ENCODE results near the gene NTMT1. TPM values are rescaled to one million over a fixed set of nuclear protein-coding genes. Genes with fewer than 3 reads are reported as not detected.

The NTMT1 gene
- polyA plus RNA-seq, 4 donors = 42.5 to 64.3 (median 45.5) TPM

DNA sequence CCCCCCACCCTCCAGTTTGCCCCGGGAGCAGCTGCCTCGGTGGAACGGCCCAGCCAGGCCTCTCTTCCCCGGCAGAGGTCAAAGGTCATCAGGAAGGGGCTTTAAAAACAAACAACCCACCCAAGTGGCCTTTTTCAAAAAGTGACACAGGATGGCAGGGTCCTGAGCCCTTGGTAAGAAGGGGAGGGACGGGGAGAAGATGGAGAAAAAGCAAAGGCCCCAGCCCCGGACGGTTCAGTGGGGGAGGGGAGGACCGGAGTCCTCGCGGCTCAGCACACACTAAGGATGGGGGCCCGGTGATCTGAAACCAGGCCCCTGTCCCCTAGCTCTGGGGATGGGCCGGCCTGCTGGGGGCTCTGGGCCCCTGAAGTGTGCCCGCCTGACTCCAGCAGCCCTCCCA, 40.6 kb downstream of the NTMT1 start:
- FAIRE-seq (no peak), DNase-seq (no peak)
- 19 to 30% (median 28%) methylated on average over 12 to 13 of the region's 13 CpGs for WGBS, 3 donors
- H3K27me3 ChIP-seq (ENCODE audit: control insufficient read depth in 3 of 3, insufficient read depth in 3 of 3, low read length in 3 of 3) = peaks cover 0 to 52% (median 2%) of the 10 kb centered on the region in 3 donors
- no peak overlapping the region for H3K4me3 ChIP-seq (ENCODE audit: low read depth in 1 of 3, low read length in 3 of 3)
- no peaks in the 10 kb centered on the region for H3K36me3 ChIP-seq (ENCODE audit: control insufficient read depth in 3 of 3, insufficient read depth in 2 of 3, low read depth in 1 of 3, low read length in 3 of 3)
- no peaks in the 10 kb centered on the region for H3K9me3 ChIP-seq (ENCODE audit: control insufficient read depth in 2 of 2, insufficient read depth in 1 of 2, low read depth in 1 of 2, low read length in 1 of 2)
- H3K4me1 ChIP-seq (ENCODE audit: control insufficient read depth in 3 of 3, insufficient read depth in 2 of 3, low read depth in 1 of 3, low read length in 2 of 3) = peaks cover 0 to 5% (median 2%) of the 10 kb centered on the region in 3 donors
- no peak overlapping the region for H3K27ac ChIP-seq (ENCODE audit: low read depth in 1 of 3, low read length in 2 of 3)

GRCh38 chr9:129667378-129667777, 41.4 kb downstream of the NTMT1 start:
- FAIRE-seq (no peak), DNase-seq (no peak)
- 81 to 82% (median 81%) methylated on average over 11 of the region's 11 CpGs for WGBS, 3 donors
- Histone ChIP-seq H3K36me3 (ENCODE audit: control insufficient read depth in 3 of 3, insufficient read depth in 2 of 3, low read depth in 1 of 3, low read length in 3 of 3) (no peaks in the 10 kb centered on the region), H3K27ac (ENCODE audit: low read depth in 1 of 3, low read length in 2 of 3) (no peak overlapping the region), H3K4me3 (ENCODE audit: low read depth in 1 of 3, low read length in 3 of 3) (no peak overlapping the region), H3K4me1 (ENCODE audit: control insufficient read depth in 3 of 3, insufficient read depth in 2 of 3, low read depth in 1 of 3, low read length in 2 of 3) (peaks cover 0 to 5% (median 2%) of the 10 kb centered on the region in 3 donors), H3K9me3 (ENCODE audit: control insufficient read depth in 2 of 2, insufficient read depth in 1 of 2, low read depth in 1 of 2, low read length in 1 of 2) (no peaks in the 10 kb centered on the region), H3K27me3 (ENCODE audit: control insufficient read depth in 3 of 3, insufficient read depth in 3 of 3, low read length in 3 of 3) (peaks cover 0 to 49% (median 2%) of the 10 kb centered on the region in 3 donors)

GRCh38 chr9:129667850-129668249, 41.9 kb downstream of the NTMT1 start:
- Histone ChIP-seq H3K9me3 (ENCODE audit: control insufficient read depth in 2 of 2, insufficient read depth in 1 of 2, low read depth in 1 of 2, low read length in 1 of 2) (no peaks in the 10 kb centered on the region), H3K36me3 (ENCODE audit: control insufficient read depth in 3 of 3, insufficient read depth in 2 of 3, low read depth in 1 of 3, low read length in 3 of 3) (no peaks in the 10 kb centered on the region), H3K4me3 (ENCODE audit: low read depth in 1 of 3, low read length in 3 of 3) (no peak overlapping the region), H3K4me1 (ENCODE audit: control insufficient read depth in 3 of 3, insufficient read depth in 2 of 3, low read depth in 1 of 3, low read length in 2 of 3) (peaks cover 0 to 5% (median 2%) of the 10 kb centered on the region in 3 donors), H3K27me3 (ENCODE audit: control insufficient read depth in 3 of 3, insufficient read depth in 3 of 3, low read length in 3 of 3) (peaks cover 0 to 50% (median 2%) of the 10 kb centered on the region in 3 donors), H3K27ac (ENCODE audit: low read depth in 1 of 3, low read length in 2 of 3) (no peak overlapping the region)
- DNase-seq (no peak), FAIRE-seq (no peak)
- 36 to 72% (median 63%) methylated on average over 9 of the region's 9 CpGs for WGBS, 3 donors

DNA sequence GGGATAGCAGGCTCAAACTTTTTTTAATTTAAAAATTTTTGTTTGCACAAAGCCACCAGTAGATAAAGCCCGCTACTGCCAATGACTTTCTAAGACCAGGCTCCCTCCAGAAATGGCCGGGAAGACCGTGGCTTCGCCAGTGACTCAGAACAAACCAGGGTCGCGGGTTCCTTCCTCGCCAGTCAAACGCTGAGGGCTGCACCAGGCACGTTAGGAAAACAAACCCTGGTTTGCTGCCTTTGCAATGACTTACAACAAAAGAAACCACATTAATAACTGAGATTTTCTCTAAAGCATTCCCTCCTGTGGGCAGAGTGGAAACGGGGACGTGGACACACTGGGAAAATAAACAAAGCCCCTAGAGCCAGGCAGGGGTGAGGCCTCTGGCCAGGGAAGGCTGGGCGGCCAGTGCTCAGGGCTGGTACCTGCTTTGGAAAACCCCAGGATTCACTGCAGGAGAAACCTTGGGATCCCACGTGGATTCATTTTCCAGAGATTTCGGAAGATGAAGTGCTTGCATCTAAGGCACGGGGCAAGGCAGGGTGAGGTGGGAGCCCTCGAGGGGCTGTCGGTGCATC, 43.3 kb downstream of the NTMT1 start:
- no peaks in the 10 kb centered on the region for H3K36me3 ChIP-seq (ENCODE audit: control insufficient read depth in 3 of 3, insufficient read depth in 2 of 3, low read depth in 1 of 3, low read length in 3 of 3)
- DNase-seq (no peak), FAIRE-seq (no peak)
- H3K4me3 ChIP-seq (ENCODE audit: low read depth in 1 of 3, low read length in 3 of 3) = no peak overlapping the region
- H3K27ac ChIP-seq (ENCODE audit: low read depth in 1 of 3, low read length in 2 of 3) = no peak overlapping the region
- peaks cover 0 to 5% (median 2%) of the 10 kb centered on the region in 3 donors for H3K4me1 ChIP-seq (ENCODE audit: control insufficient read depth in 3 of 3, insufficient read depth in 2 of 3, low read depth in 1 of 3, low read length in 2 of 3)
- WGBS, 3 donors = 42 to 58% (median 44%) methylated on average over 17 of the region's 17 CpGs
- H3K27me3 ChIP-seq (ENCODE audit: control insufficient read depth in 3 of 3, insufficient read depth in 3 of 3, low read length in 3 of 3) = peaks cover 0 to 50% (median 2%) of the 10 kb centered on the region in 3 donors
- no peaks in the 10 kb centered on the region for H3K9me3 ChIP-seq (ENCODE audit: control insufficient read depth in 2 of 2, insufficient read depth in 1 of 2, low read depth in 1 of 2, low read length in 1 of 2)

- H3K27ac ChIP-seq (ENCODE audit: low read depth in 1 of 3, low read length in 2 of 3) = no peak overlapping the region
- H3K9me3 ChIP-seq (ENCODE audit: control insufficient read depth in 2 of 2, insufficient read depth in 1 of 2, low read depth in 1 of 2, low read length in 1 of 2) = no peaks in the 10 kb centered on the region
- H3K36me3 ChIP-seq (ENCODE audit: control insufficient read depth in 3 of 3, insufficient read depth in 2 of 3, low read depth in 1 of 3, low read length in 3 of 3) = no peaks in the 10 kb centered on the region
- H3K27me3 ChIP-seq (ENCODE audit: control insufficient read depth in 3 of 3, insufficient read depth in 3 of 3, low read length in 3 of 3) = peaks cover 0 to 49% (median 2%) of the 10 kb centered on the region in 3 donors
- peaks cover 0 to 5% (median 2%) of the 10 kb centered on the region in 3 donors for H3K4me1 ChIP-seq (ENCODE audit: control insufficient read depth in 3 of 3, insufficient read depth in 2 of 3, low read depth in 1 of 3, low read length in 2 of 3)
- DNase-seq (no peak), FAIRE-seq (no peak)
- no peak overlapping the region for H3K4me3 ChIP-seq (ENCODE audit: low read depth in 1 of 3, low read length in 3 of 3)
- WGBS, 3 donors = 84 to 86% (median 85%) methylated on average over 13 of the region's 13 CpGs
Observed at GRCh38 chr9:129669946-129670345, 44.0 kb downstream of the NTMT1 start.

GRCh38 chr9:129671065-129671464, 45.1 kb downstream of the NTMT1 start:
- FAIRE-seq = no peak

GRCh38 chr9:129671519-129671918, 45.6 kb downstream of the NTMT1 start:
- Histone ChIP-seq H3K27me3 (ENCODE audit: control insufficient read depth in 3 of 3, insufficient read depth in 3 of 3, low read length in 3 of 3) (peaks cover 0 to 40% (median under 1%) of the 10 kb centered on the region in 3 donors), H3K36me3 (ENCODE audit: control insufficient read depth in 3 of 3, insufficient read depth in 2 of 3, low read depth in 1 of 3, low read length in 3 of 3) (no peaks in the 10 kb centered on the region), H3K27ac (ENCODE audit: low read depth in 1 of 3, low read length in 2 of 3) (no peak overlapping the region), H3K9me3 (ENCODE audit: control insufficient read depth in 2 of 2, insufficient read depth in 1 of 2, low read depth in 1 of 2, low read length in 1 of 2) (no peaks in the 10 kb centered on the region), H3K4me1 (ENCODE audit: control insufficient read depth in 3 of 3, insufficient read depth in 2 of 3, low read depth in 1 of 3, low read length in 2 of 3) (peaks cover 0 to 1% (median 0%) of the 10 kb centered on the region in 3 donors), H3K4me3 (ENCODE audit: low read depth in 1 of 3, low read length in 3 of 3) (no peak overlapping the region)
- WGBS, 3 donors = 67 to 82% (median 80%) methylated on average over 7 of the region's 7 CpGs
- DNase-seq = no peak
- no peak for FAIRE-seq

More at GRCh38 chr9:129671065-129671464, 45.1 kb downstream of the NTMT1 start:
- Histone ChIP-seq H3K4me3 (ENCODE audit: low read depth in 1 of 3, low read length in 3 of 3) (no peak overlapping the region), H3K27me3 (ENCODE audit: control insufficient read depth in 3 of 3, insufficient read depth in 3 of 3, low read length in 3 of 3) (peaks cover 0 to 42% (median 2%) of the 10 kb centered on the region in 3 donors), H3K4me1 (ENCODE audit: control insufficient read depth in 3 of 3, insufficient read depth in 2 of 3, low read depth in 1 of 3, low read length in 2 of 3) (peaks cover 0 to 5% (median 0%) of the 10 kb centered on the region in 3 donors), H3K27ac (ENCODE audit: low read depth in 1 of 3, low read length in 2 of 3) (no peak overlapping the region), H3K36me3 (ENCODE audit: control insufficient read depth in 3 of 3, insufficient read depth in 2 of 3, low read depth in 1 of 3, low read length in 3 of 3) (no peaks in the 10 kb centered on the region), H3K9me3 (ENCODE audit: control insufficient read depth in 2 of 2, insufficient read depth in 1 of 2, low read depth in 1 of 2, low read length in 1 of 2) (no peaks in the 10 kb centered on the region)
- DNase-seq = no peak
- 72 to 83% (median 80%) methylated on average over 8 to 9 of the region's 9 CpGs for WGBS, 3 donors

- Histone ChIP-seq H3K4me3 (ENCODE audit: low read depth in 1 of 3, low read length in 3 of 3) (no peak overlapping the region), H3K27me3 (ENCODE audit: control insufficient read depth in 3 of 3, insufficient read depth in 3 of 3, low read length in 3 of 3) (peaks cover 0 to 37% (median 0%) of the 10 kb centered on the region in 3 donors), H3K36me3 (ENCODE audit: control insufficient read depth in 3 of 3, insufficient read depth in 2 of 3, low read depth in 1 of 3, low read length in 3 of 3) (no peaks in the 10 kb centered on the region), H3K27ac (ENCODE audit: low read depth in 1 of 3, low read length in 2 of 3) (no peak overlapping the region), H3K9me3 (ENCODE audit: control insufficient read depth in 2 of 2, insufficient read depth in 1 of 2, low read depth in 1 of 2, low read length in 1 of 2) (no peaks in the 10 kb centered on the region), H3K4me1 (ENCODE audit: control insufficient read depth in 3 of 3, insufficient read depth in 2 of 3, low read depth in 1 of 3, low read length in 2 of 3) (no peaks in the 10 kb centered on the region)
- WGBS, 3 donors = 66 to 83% (median 81%) methylated on average over 6 to 8 of the region's 8 CpGs
- DNase-seq (no peak), FAIRE-seq (no peak)
Observed at GRCh38 chr9:129672702-129673101, 46.7 kb downstream of the NTMT1 start.

DNA sequence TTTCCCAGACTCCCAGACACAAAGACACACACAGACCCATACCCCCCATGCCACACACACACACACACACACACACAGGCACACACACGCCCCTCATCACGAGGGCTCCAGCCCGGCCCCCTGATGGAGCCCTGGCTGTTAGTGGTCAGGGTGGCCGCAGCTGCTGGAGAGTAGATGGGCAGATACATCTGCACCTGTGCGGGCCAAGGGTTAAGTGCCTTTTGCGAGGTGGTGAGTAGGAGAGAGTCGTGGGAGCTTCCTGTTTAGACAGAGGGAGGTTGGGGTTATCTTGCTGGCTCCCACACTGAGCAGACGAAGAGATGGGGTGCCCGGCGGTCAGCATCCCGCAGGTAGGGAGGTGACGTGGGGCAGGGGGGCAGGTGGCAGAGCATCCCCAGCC, 47.6 kb downstream of the NTMT1 start:
- Histone ChIP-seq H3K4me3 (ENCODE audit: low read depth in 1 of 3, low read length in 3 of 3) (no peak overlapping the region), H3K36me3 (ENCODE audit: control insufficient read depth in 3 of 3, insufficient read depth in 2 of 3, low read depth in 1 of 3, low read length in 3 of 3) (no peaks in the 10 kb centered on the region), H3K27ac (ENCODE audit: low read depth in 1 of 3, low read length in 2 of 3) (no peak overlapping the region), H3K27me3 (ENCODE audit: control insufficient read depth in 3 of 3, insufficient read depth in 3 of 3, low read length in 3 of 3) (peaks cover 0 to 31% (median 0%) of the 10 kb centered on the region in 3 donors), H3K4me1 (ENCODE audit: control insufficient read depth in 3 of 3, insufficient read depth in 2 of 3, low read depth in 1 of 3, low read length in 2 of 3) (no peaks in the 10 kb centered on the region), H3K9me3 (ENCODE audit: control insufficient read depth in 2 of 2, insufficient read depth in 1 of 2, low read depth in 1 of 2, low read length in 1 of 2) (no peaks in the 10 kb centered on the region)
- 47 to 69% (median 57%) methylated on average over 8 to 12 of the region's 12 CpGs for whole genome bisulfite sequencing, 3 donors
- no peak for FAIRE-seq
- DNase-seq = no peak

Data from small intestine (tissue), 7 donors.